HepG2 (cell line): ENCODE results near the gene PRKAG1. TPM values are rescaled to one million over a fixed set of nuclear protein-coding genes. Genes with fewer than 3 reads are reported as not detected.
A peak's percentile ranks its signal among the peaks of the same experiment; 100 is the strongest.

Source experiments
- AGO2 ChIP-seq: fragments of 200-400 bp; formaldehyde crosslinking; optimal IDR thresholded peaks from 2 replicates; pipeline ENCODE3; 2017; ENCODE audit warnings: mild to moderate bottlenecking, low read depth, low read length, moderate library complexity
- BATF2 ChIP-seq: sonication (generic); formaldehyde crosslinking; IDR thresholded peaks from 2 replicates; pipeline ENCODE4 v1.8.0; 2022; ENCODE audit warnings: mild to moderate bottlenecking, missing genetic modification reagents, moderate library complexity
- FOSL2 ChIP-seq: sonication (generic); formaldehyde crosslinking; IDR thresholded peaks from 2 replicates; pipeline ENCODE4 v1.4.0; 2020; ENCODE audit warnings: missing genetic modification reagents
- HHEX ChIP-seq: IDR thresholded peaks from 2 replicates; pipeline ENCODE4 v1.6.1; 2016; ENCODE audit warnings: control low read depth
- MEF2D ChIP-seq: sonication (generic); formaldehyde crosslinking; IDR thresholded peaks from 2 replicates; pipeline ENCODE4 v1.5.1; 2020; ENCODE audit warnings: mild to moderate bottlenecking, missing genetic modification reagents
- RNF2 ChIP-seq: fragments of 450-650 bp; conservative IDR thresholded peaks from 2 replicates; pipeline ENCODE4 v1.6.1; 2016; ENCODE audit warnings: low read depth
- SUZ12 ChIP-seq: fragments of 150-350 bp; IDR thresholded peaks from 2 replicates; pipeline ENCODE4 v1.6.1; 2014; ENCODE audit warnings: low read depth, low read length
- TAF1 ChIP-seq: sonication (generic); formaldehyde crosslinking; IDR thresholded peaks from 2 replicates; pipeline ENCODE4 v1.4.0; 2020; ENCODE audit warnings: missing genetic modification reagents
- TFDP1 ChIP-seq: IDR thresholded peaks from 2 replicates; pipeline ENCODE4 v1.6.1; 2016; ENCODE audit warnings: missing compliant biosample characterization, missing genetic modification reagents, borderline replicate concordance
- ZBTB7B ChIP-seq: sonication (generic); formaldehyde crosslinking; IDR thresholded peaks from 2 replicates; pipeline ENCODE4 v1.4.0; 2020; ENCODE audit warnings: missing genetic modification reagents
- polyA plus RNA-seq, 8 experiments: library from polyadenylated mRNA; depleted of rRNA in 3 of 8; stranded (reverse) in 7 of 8; unstranded in 1 of 8; fragments of >200 nt; fragmentation: Illumina TruSeq in 4 of 8; extraction: Trizol in 4 of 8; gene quantifications; 2 replicates each; pipeline versions ENCODE4 v1.2.1 to v1.2.3, GENCODE V29; 2011 to 2016; ENCODE audit warnings: low read depth in 4 of 8, missing spikeins in 1 of 8, mixed read lengths in 1 of 8; ENCODE audit not compliant: insufficient read depth in 1 of 8
- total RNA-seq, 5 experiments: library from RNA; depleted of rRNA; stranded (reverse); fragments of >200 nt; fragmentation: Illumina TruSeq; extraction: Trizol; gene quantifications; 2 replicates each; pipeline ENCODE4 v1.2.3, GENCODE V29; 2016; ENCODE audit warnings: low read depth in 1 of 5
- TF ChIP-seq, protein P1 (sequence below), 2 experiments: fragments of 450-650 bp in 1 of 2; sonication (generic) in 1 of 2; formaldehyde crosslinking in 1 of 2; IDR thresholded peaks; 2 replicates each; pipeline versions ENCODE4 v1.6.1 to v1.8.0; 2016 to 2022; ENCODE audit warnings: antibody characterized with exemption in 1 of 2, mild to moderate bottlenecking in 1 of 2, missing genetic modification reagents in 1 of 2
- TF ChIP-seq, protein P2 (sequence below): sonication (generic); formaldehyde crosslinking; IDR thresholded peaks from 2 replicates; pipeline ENCODE4 v1.8.1; 2023; ENCODE audit warnings: mild to moderate bottlenecking, missing genetic modification reagents, borderline replicate concordance
- TF ChIP-seq, protein P3 (sequence below): sonication (generic); formaldehyde crosslinking; IDR thresholded peaks from 2 replicates; pipeline ENCODE4 v1.4.0; 2020; ENCODE audit warnings: mild to moderate bottlenecking, missing genetic modification reagents

Gene PRKAG1
- total and polyA plus RNA-seq, 2 of the 13 experiments (the other 11 are each of a cell fraction or from before 2014, with no cell fraction given): 26.1 to 32.8 TPM

- TF ChIP-seq, protein P1, sequence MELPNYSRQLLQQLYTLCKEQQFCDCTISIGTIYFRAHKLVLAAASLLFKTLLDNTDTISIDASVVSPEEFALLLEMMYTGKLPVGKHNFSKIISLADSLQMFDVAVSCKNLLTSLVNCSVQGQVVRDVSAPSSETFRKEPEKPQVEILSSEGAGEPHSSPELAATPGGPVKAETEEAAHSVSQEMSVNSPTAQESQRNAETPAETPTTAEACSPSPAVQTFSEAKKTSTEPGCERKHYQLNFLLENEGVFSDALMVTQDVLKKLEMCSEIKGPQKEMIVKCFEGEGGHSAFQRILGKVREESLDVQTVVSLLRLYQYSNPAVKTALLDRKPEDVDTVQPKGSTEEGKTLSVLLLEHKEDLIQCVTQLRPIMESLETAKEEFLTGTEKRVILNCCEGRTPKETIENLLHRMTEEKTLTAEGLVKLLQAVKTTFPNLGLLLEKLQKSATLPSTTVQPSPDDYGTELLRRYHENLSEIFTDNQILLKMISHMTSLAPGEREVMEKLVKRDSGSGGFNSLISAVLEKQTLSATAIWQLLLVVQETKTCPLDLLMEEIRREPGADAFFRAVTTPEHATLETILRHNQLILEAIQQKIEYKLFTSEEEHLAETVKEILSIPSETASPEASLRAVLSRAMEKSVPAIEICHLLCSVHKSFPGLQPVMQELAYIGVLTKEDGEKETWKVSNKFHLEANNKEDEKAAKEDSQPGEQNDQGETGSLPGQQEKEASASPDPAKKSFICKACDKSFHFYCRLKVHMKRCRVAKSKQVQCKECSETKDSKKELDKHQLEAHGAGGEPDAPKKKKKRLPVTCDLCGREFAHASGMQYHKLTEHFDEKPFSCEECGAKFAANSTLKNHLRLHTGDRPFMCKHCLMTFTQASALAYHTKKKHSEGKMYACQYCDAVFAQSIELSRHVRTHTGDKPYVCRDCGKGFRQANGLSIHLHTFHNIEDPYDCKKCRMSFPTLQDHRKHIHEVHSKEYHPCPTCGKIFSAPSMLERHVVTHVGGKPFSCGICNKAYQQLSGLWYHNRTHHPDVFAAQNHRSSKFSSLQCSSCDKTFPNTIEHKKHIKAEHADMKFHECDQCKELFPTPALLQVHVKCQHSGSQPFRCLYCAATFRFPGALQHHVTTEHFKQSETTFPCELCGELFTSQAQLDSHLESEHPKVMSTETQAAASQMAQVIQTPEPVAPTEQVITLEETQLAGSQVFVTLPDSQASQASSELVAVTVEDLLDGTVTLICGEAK (IDR thresholded peaks at IDR 0.05): no peak
- TF ChIP-seq, protein P1 (CRISPR knock-in tag; IDR thresholded peaks at IDR 0.05): no peak
- TF ChIP-seq TAF1 (CRISPR knock-in tag) (no peak), SUZ12 (no peak), MEF2D (CRISPR knock-in tag) (no peak), TFDP1 (CRISPR knock-in tag) (peak; percentile 42; the same call in 1 of the 2 replicates), FOSL2 (CRISPR knock-in tag) (peak; percentile 81), ZBTB7B (CRISPR knock-in tag) (0 out of 2 replicates have a peak, but pooled peaks have one; percentile 20), RNF2 (no peak), AGO2 (no peak), BATF2 (no peak), HHEX (CRISPR knock-in tag) (no peak)
- TF ChIP-seq, protein P2, sequence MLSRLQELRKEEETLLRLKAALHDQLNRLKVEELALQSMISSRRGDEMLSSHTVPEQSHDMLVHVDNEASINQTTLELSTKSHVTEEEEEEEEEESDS (CRISPR knock-in tag): no peak
- TF ChIP-seq, protein P3, sequence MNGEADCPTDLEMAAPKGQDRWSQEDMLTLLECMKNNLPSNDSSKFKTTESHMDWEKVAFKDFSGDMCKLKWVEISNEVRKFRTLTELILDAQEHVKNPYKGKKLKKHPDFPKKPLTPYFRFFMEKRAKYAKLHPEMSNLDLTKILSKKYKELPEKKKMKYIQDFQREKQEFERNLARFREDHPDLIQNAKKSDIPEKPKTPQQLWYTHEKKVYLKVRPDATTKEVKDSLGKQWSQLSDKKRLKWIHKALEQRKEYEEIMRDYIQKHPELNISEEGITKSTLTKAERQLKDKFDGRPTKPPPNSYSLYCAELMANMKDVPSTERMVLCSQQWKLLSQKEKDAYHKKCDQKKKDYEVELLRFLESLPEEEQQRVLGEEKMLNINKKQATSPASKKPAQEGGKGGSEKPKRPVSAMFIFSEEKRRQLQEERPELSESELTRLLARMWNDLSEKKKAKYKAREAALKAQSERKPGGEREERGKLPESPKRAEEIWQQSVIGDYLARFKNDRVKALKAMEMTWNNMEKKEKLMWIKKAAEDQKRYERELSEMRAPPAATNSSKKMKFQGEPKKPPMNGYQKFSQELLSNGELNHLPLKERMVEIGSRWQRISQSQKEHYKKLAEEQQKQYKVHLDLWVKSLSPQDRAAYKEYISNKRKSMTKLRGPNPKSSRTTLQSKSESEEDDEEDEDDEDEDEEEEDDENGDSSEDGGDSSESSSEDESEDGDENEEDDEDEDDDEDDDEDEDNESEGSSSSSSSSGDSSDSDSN: peak; percentile 12; the same call in 1 of the 2 replicates
Measured at GRCh38 chr12:48977290-48978281, 41.0 kb downstream of the PRKAG1 start (continued).
